Glutamatergic neuron (in vitro differentiated cells): ENCODE data around the gene FZD1. TPM values are rescaled to one million over a fixed set of nuclear protein-coding genes. Genes with fewer than 3 reads are reported as not detected.

Experiments
- DNase-seq: peaks from one replicate; pipeline ENCODE4 v3.0.0; 2022
- H3K27ac Mint-ChIP-seq: one replicate; pipeline ENCODE4 v1.8.0; 2020; ENCODE audit warnings: mild to moderate bottlenecking, mixed read lengths, inconsistent platforms; ENCODE audit not compliant: unreplicated experiment
- H3K27me3 Mint-ChIP-seq: one replicate; pipeline ENCODE4 v1.8.0; 2020; ENCODE audit warnings: mild to moderate bottlenecking, moderate library complexity, mixed read lengths, inconsistent platforms; ENCODE audit not compliant: unreplicated experiment
- H3K36me3 Mint-ChIP-seq: one replicate; pipeline ENCODE4 v1.8.0; 2020; ENCODE audit warnings: mild to moderate bottlenecking, mixed read lengths, inconsistent platforms; ENCODE audit not compliant: unreplicated experiment
- H3K4me1 Mint-ChIP-seq: one replicate; pipeline ENCODE4 v1.8.0; 2020; ENCODE audit warnings: mild to moderate bottlenecking, low read depth, mixed read lengths, inconsistent platforms; ENCODE audit not compliant: unreplicated experiment
- H3K4me3 Mint-ChIP-seq: one replicate; pipeline ENCODE4 v1.8.0; 2020; ENCODE audit warnings: mild to moderate bottlenecking, mixed read lengths, inconsistent platforms; ENCODE audit not compliant: unreplicated experiment
- H3K9me3 Mint-ChIP-seq: one replicate; pipeline ENCODE4 v1.8.0; 2020; ENCODE audit warnings: mild to moderate bottlenecking, moderate library complexity, mixed read lengths, inconsistent platforms; ENCODE audit not compliant: unreplicated experiment
- CTCF ChIP-seq: fragments of 200-600 bp; sonication (generic); IDR thresholded peaks from one replicate; pipeline ENCODE4 v1.5.0; 2021; ENCODE audit not compliant: partially characterized antibody, unreplicated experiment
- total RNA-seq: library from RNA; stranded (reverse); fragmentation: NEBNext Ultra II Directional; extraction: Animal tissue kit (Norgen Biotek cat#: 25700); gene quantifications from one replicate; pipeline ENCODE4 v1.2.1, GENCODE V29; 2021; ENCODE audit not compliant: unreplicated experiment

Gene FZD1
- total RNA-seq, 1 donor from 2014 or later, result 4.9 TPM

GRCh38 chr7:91320366-91321078 is 56.3 kb downstream of the FZD1 start:
- Mint-ChIP-seq H3K27ac (no peak overlapping the region), H3K27me3 (no peaks in the 10 kb centered on the region), H3K4me1 (no peaks in the 10 kb centered on the region), H3K4me3 (no peak overlapping the region), H3K36me3 (no peaks in the 10 kb centered on the region), H3K9me3 (no peaks in the 10 kb centered on the region)
- DNase-seq, result no peak
- TF ChIP-seq CTCF, result no peak
